ENCODE measurements around the gene THEM4. TPM values are rescaled to one million over a fixed set of nuclear protein-coding genes. Genes with fewer than 3 reads are reported as not detected.
"Not testable (repeated sequence)": the region's sequence is repeated elsewhere in the genome, so short reads cannot be mapped to it uniquely, and the experiment has no call there.

Gene THEM4
- total RNA-seq, 1 experiment from 2014 or later: 18.4 TPM

- in situ Hi-C loops (cut with HindIII; ENCODE audit: low pct_unique_long_range_greater_than_20kb, low sequenced_read_pairs): no loop called here
- DNase-seq (ENCODE audit: low read depth): no peak
These were observed 33.8 kb downstream of the THEM4 start for GRCh38 chr1:151875419-151876097.

- in situ Hi-C loops (cut with HindIII; ENCODE audit: low pct_unique_long_range_greater_than_20kb, low sequenced_read_pairs); DNase-seq (ENCODE audit: low read depth): not testable (repeated sequence)
These were observed 36.5 kb downstream of the THEM4 start for GRCh38 chr1:151872776-151873175.

GRCh38 chr1:151871284-151872030 is 37.9 kb downstream of the THEM4 start:
- in situ Hi-C loops (cut with HindIII; ENCODE audit: low pct_unique_long_range_greater_than_20kb, low sequenced_read_pairs): no loop called here
- no peak for DNase-seq (ENCODE audit: low read depth)

GRCh38 chr1:151868486-151868885 is 40.8 kb downstream of the THEM4 start:
- no peak for DNase-seq (ENCODE audit: low read depth)
- in situ Hi-C loops (cut with HindIII; ENCODE audit: low pct_unique_long_range_greater_than_20kb, low sequenced_read_pairs): no loop called here

GRCh38 chr1:151867765-151868411 is 41.4 kb downstream of the THEM4 start:
- no peak for DNase-seq (ENCODE audit: low read depth)
- in situ Hi-C loops (cut with HindIII; ENCODE audit: low pct_unique_long_range_greater_than_20kb, low sequenced_read_pairs): no loop called here

GRCh38 chr1:151867321-151867720 is 42.0 kb downstream of the THEM4 start:
- in situ Hi-C loops (cut with HindIII; ENCODE audit: low pct_unique_long_range_greater_than_20kb, low sequenced_read_pairs): no loop called here
- DNase-seq (ENCODE audit: low read depth): no peak

- in situ Hi-C loops (cut with HindIII; ENCODE audit: low pct_unique_long_range_greater_than_20kb, low sequenced_read_pairs): no loop called here
- no peak for DNase-seq (ENCODE audit: low read depth)
These were observed 44.9 kb downstream of the THEM4 start for GRCh38 chr1:151864411-151864810.

- no peak for DNase-seq (ENCODE audit: low read depth)
These were observed 46.7 kb downstream of the THEM4 start for GRCh38 chr1:151862604-151863003.

GRCh38 chr1:151860504-151861187 is 48.7 kb downstream of the THEM4 start:
- no peak for DNase-seq (ENCODE audit: low read depth)
- in situ Hi-C loops (cut with HindIII; ENCODE audit: low pct_unique_long_range_greater_than_20kb, low sequenced_read_pairs): no loop called here

More at GRCh38 chr1:151862604-151863003, 46.7 kb downstream of the THEM4 start:
- in situ Hi-C loops (cut with HindIII; ENCODE audit: low pct_unique_long_range_greater_than_20kb, low sequenced_read_pairs): no loop called here

GRCh38 chr1:151859891-151860293 is 49.4 kb downstream of the THEM4 start:
- DNase-seq (ENCODE audit: low read depth): no peak
- in situ Hi-C loops (cut with HindIII; ENCODE audit: low pct_unique_long_range_greater_than_20kb, low sequenced_read_pairs): no loop called here

GRCh38 chr1:151858886-151859665 is 50.2 kb downstream of the THEM4 start:
- no peak for DNase-seq (ENCODE audit: low read depth)
- in situ Hi-C loops (cut with HindIII; ENCODE audit: low pct_unique_long_range_greater_than_20kb, low sequenced_read_pairs): no loop called here

- in situ Hi-C loops (cut with HindIII; ENCODE audit: low pct_unique_long_range_greater_than_20kb, low sequenced_read_pairs): no loop called here
- DNase-seq (ENCODE audit: low read depth): no peak
These were observed 51.1 kb downstream of the THEM4 start for GRCh38 chr1:151858030-151858746.

- in situ Hi-C loops (cut with HindIII; ENCODE audit: low pct_unique_long_range_greater_than_20kb, low sequenced_read_pairs): no loop called here
- DNase-seq (ENCODE audit: low read depth): no peak
These were observed 53.4 kb downstream of the THEM4 start for GRCh38 chr1:151855933-151856332.

GRCh38 chr1:151855516-151855915 is 53.8 kb downstream of the THEM4 start:
- DNase-seq (ENCODE audit: low read depth); in situ Hi-C loops (cut with HindIII; ENCODE audit: low pct_unique_long_range_greater_than_20kb, low sequenced_read_pairs): not testable (repeated sequence)

- in situ Hi-C loops (cut with HindIII; ENCODE audit: low pct_unique_long_range_greater_than_20kb, low sequenced_read_pairs): no loop called here
- no peak for DNase-seq (ENCODE audit: low read depth)
These were observed 54.7 kb downstream of the THEM4 start for GRCh38 chr1:151854658-151855057.

- in situ Hi-C loops (cut with HindIII; ENCODE audit: low pct_unique_long_range_greater_than_20kb, low sequenced_read_pairs): no loop called here
- DNase-seq (ENCODE audit: low read depth): no peak
These were observed 55.8 kb downstream of the THEM4 start, which contains the start of gene THEM5 for GRCh38 chr1:151853411-151853943. Gene THEM5, minus strand, starts transcription at chr1:151853712. Its CDS starts 147 bp downstream, at chr1:151853565.

- DNase-seq (ENCODE audit: low read depth): no peak
- in situ Hi-C loops (cut with HindIII; ENCODE audit: low pct_unique_long_range_greater_than_20kb, low sequenced_read_pairs): no loop called here
These were observed 56.6 kb downstream of the THEM4 start for GRCh38 chr1:151852733-151853132.
